WTC11 (cell line): ENCODE data around the gene FASTKD1. TPM values are rescaled to one million over a fixed set of nuclear protein-coding genes. Genes with fewer than 3 reads are reported as not detected.

Experiments used
- ATAC-seq: fragments of 200-7000 bp; cut with Tn5 transposase; 2 replicates; pipeline ENCODE4 v1.10.0; 2021; ENCODE audit warnings: mild to moderate bottlenecking, moderate library complexity
- CTCF ChIA-PET: fragments of 300-600 bp; sonication (Branson Sonifier 250); formaldehyde crosslinking; loops from one replicate; lab custom pipeline; 2021; ENCODE audit warnings: antibody characterized with exemption; lab: Charles Lee
- POLR2A ChIA-PET: fragments of 350-600 bp; sonication (Branson Sonifier 250); formaldehyde crosslinking; loops from one replicate; lab custom pipeline; 2021; ENCODE audit warnings: antibody characterized with exemption; lab: Charles Lee
- DNase-seq: peaks from one replicate; pipeline ENCODE4 v3.0.0; 2021; ENCODE audit warnings: low spot score
- H3K27ac Mint-ChIP-seq: 2 replicates; pipeline ENCODE4 v1.8.0; 2021; ENCODE audit warnings: mixed read lengths
- H3K27me3 Mint-ChIP-seq: 2 replicates; pipeline ENCODE4 v1.8.0; 2021; ENCODE audit warnings: low read depth, mild to moderate bottlenecking, moderate library complexity, mixed read lengths
- H3K36me3 Mint-ChIP-seq: 2 replicates; pipeline ENCODE4 v1.8.0; 2021; ENCODE audit warnings: mixed read lengths
- H3K4me1 Mint-ChIP-seq: 2 replicates; pipeline ENCODE4 v1.8.0; 2022; ENCODE audit warnings: mixed read lengths
- H3K4me3 Mint-ChIP-seq: 2 replicates; pipeline ENCODE4 v1.8.0; 2021; ENCODE audit warnings: mild to moderate bottlenecking, moderate library complexity, mixed read lengths
- H3K9me3 Mint-ChIP-seq: 2 replicates; pipeline ENCODE4 v1.8.0; 2021; ENCODE audit warnings: mixed read lengths
- ATF1 ChIP-seq: sonication (generic); formaldehyde crosslinking; IDR thresholded peaks from 2 replicates; pipeline ENCODE4 v1.8.1; 2023; ENCODE audit warnings: mild to moderate bottlenecking, moderate library complexity, missing genetic modification reagents
- MYBL2 ChIP-seq: sonication (generic); formaldehyde crosslinking; IDR thresholded peaks from 2 replicates; pipeline ENCODE4 v1.8.1; 2023; ENCODE audit warnings: mild to moderate bottlenecking, moderate library complexity, missing genetic modification reagents
- NFATC4 ChIP-seq: fragments of 250-450 bp; sonication (Bioruptor Pico); IDR thresholded peaks from 2 replicates; pipeline ENCODE4 v1.9.0; 2021; ENCODE audit warnings: mild to moderate bottlenecking
- NR2C2 ChIP-seq: sonication (generic); formaldehyde crosslinking; IDR thresholded peaks from 2 replicates; pipeline ENCODE4 v1.8.0; 2022; ENCODE audit warnings: mild to moderate bottlenecking, missing genetic modification reagents
- SMAD4 ChIP-seq: sonication (generic); formaldehyde crosslinking; IDR thresholded peaks from 2 replicates; pipeline ENCODE4 v1.8.0; 2022; ENCODE audit warnings: mild to moderate bottlenecking, missing genetic modification reagents
- SOX15 ChIP-seq: fragments of 250-450 bp; sonication (Bioruptor Pico); IDR thresholded peaks from 2 replicates; pipeline ENCODE4 v1.9.0; 2021; ENCODE audit warnings: mild to moderate bottlenecking
- total RNA-seq: library from RNA; stranded (reverse); gene quantifications from 3 replicates; pipeline ENCODE4 v1.2.3, GENCODE V29; 2021
- TF ChIP-seq, protein P1 (sequence below): sonication (generic); formaldehyde crosslinking; IDR thresholded peaks from 2 replicates; pipeline ENCODE4 v1.8.1; 2023; ENCODE audit warnings: mild to moderate bottlenecking, missing genetic modification reagents, moderate library complexity
- TF ChIP-seq, protein P2 (sequence below): fragments of 250-450 bp; sonication (Bioruptor Pico); IDR thresholded peaks from 2 replicates; pipeline ENCODE4 v1.8.0; 2021; ENCODE audit warnings: mild to moderate bottlenecking
- TF ChIP-seq, protein P3 (sequence below): sonication (generic); formaldehyde crosslinking; IDR thresholded peaks from 2 replicates; pipeline ENCODE4 v1.8.1; 2022; ENCODE audit warnings: mild to moderate bottlenecking, missing genetic modification reagents, moderate library complexity, borderline replicate concordance
- TF ChIP-seq, protein P4 (sequence below): sonication (generic); formaldehyde crosslinking; IDR thresholded peaks from 2 replicates; pipeline ENCODE4 v1.8.1; 2023; ENCODE audit warnings: mild to moderate bottlenecking, moderate library complexity, missing genetic modification reagents
- TF ChIP-seq, protein P5 (sequence below): sonication (generic); formaldehyde crosslinking; IDR thresholded peaks from 2 replicates; pipeline ENCODE4 v1.8.0; 2022; ENCODE audit warnings: mild to moderate bottlenecking, missing genetic modification reagents
- TF ChIP-seq, protein P6 (sequence below): sonication (generic); formaldehyde crosslinking; IDR thresholded peaks from 2 replicates; pipeline ENCODE4 v1.8.1; 2022; ENCODE audit warnings: missing genetic modification reagents, borderline replicate concordance

The FASTKD1 gene
- total RNA-seq, 1 experiment from 2014 or later, result 69.7 TPM

DNA sequence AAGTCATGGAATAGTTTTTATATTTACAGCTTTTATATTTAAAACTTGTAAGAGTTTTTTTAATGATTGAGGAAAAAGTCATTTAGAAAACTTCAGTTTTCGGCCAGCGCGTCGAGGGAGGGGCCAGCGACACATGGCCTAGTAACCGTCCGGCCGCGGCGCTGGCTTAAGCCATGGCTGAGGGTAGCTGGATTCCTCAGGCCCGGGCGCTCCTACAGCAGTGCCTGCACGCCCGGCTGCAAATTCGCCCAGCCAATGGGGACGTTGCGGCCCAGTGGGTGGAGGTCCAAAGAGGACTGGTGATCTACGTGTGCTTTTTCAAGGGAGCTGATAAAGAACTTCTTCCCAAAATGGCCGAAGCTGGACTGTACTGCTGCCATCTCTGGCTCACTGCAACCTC is 69.0 kb downstream of the FASTKD1 start:
- H3K9me3 Mint-ChIP-seq, result peaks cover 10% of the 10 kb centered on the region
- DNase-seq (no peak), ATAC-seq (no peak)
- peaks cover 3% of the 10 kb centered on the region; the same call in 1 of the 2 replicates for H3K4me1 Mint-ChIP-seq
- ChIA-PET POLR2A (no interaction called here), CTCF (no interaction called here)
- peaks cover 8% of the 10 kb centered on the region; the same call in 1 of the 2 replicates for H3K36me3 Mint-ChIP-seq
- H3K4me3 Mint-ChIP-seq, result no peak overlapping the region
- no peak overlapping the region for H3K27ac Mint-ChIP-seq
- no peaks in the 10 kb centered on the region; the same call in 1 of the 2 replicates for H3K27me3 Mint-ChIP-seq
- no peak for TF ChIP-seq SOX15 (CRISPR knock-in tag)
- TF ChIP-seq, protein P1, sequence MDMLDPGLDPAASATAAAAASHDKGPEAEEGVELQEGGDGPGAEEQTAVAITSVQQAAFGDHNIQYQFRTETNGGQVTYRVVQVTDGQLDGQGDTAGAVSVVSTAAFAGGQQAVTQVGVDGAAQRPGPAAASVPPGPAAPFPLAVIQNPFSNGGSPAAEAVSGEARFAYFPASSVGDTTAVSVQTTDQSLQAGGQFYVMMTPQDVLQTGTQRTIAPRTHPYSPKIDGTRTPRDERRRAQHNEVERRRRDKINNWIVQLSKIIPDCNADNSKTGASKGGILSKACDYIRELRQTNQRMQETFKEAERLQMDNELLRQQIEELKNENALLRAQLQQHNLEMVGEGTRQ (CRISPR knock-in tag), result no peak
- TF ChIP-seq, all 79 proteins: peak for 0

DNA sequence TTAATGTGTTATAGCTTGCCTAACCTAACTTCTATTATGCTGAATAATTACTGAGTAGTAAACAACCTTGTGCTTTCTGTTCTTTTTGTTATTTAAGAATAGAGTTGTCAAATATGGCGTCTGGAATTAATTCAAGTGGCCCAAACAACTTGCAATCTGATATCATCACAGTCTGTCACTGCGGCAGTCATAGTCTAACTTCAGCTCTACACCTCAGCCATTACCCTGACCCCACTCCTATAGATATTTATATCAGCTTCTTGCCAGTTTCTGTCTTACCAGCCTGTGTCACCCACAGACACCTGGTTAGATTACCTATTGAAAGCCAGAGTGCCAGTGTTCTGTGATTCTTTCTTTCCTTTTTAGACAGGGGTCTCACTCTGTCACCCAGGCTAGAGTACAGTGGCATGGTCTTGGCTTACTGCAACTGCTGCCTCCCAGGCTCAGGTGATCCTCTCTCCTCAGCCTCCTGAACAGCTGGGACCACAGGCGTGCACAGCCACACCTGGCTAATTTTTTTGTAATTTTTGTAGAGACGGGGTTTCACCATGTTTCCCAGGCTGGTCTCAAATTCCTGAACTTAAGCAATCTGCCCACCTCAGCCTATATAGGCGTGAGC is 78.2 kb downstream of the FASTKD1 start:
- ChIA-PET CTCF (no interaction called here), POLR2A (no interaction called here)
- H3K36me3 Mint-ChIP-seq, result no peaks in the 10 kb centered on the region
- no peak overlapping the region for H3K27ac Mint-ChIP-seq
- no peak for ATAC-seq
- peaks cover 5% of the 10 kb centered on the region for H3K9me3 Mint-ChIP-seq
- no peak overlapping the region for H3K4me3 Mint-ChIP-seq
- no peaks in the 10 kb centered on the region for H3K27me3 Mint-ChIP-seq
- no peaks in the 10 kb centered on the region for H3K4me1 Mint-ChIP-seq
- DNase-seq, result no peak
- TF ChIP-seq, protein P2, sequence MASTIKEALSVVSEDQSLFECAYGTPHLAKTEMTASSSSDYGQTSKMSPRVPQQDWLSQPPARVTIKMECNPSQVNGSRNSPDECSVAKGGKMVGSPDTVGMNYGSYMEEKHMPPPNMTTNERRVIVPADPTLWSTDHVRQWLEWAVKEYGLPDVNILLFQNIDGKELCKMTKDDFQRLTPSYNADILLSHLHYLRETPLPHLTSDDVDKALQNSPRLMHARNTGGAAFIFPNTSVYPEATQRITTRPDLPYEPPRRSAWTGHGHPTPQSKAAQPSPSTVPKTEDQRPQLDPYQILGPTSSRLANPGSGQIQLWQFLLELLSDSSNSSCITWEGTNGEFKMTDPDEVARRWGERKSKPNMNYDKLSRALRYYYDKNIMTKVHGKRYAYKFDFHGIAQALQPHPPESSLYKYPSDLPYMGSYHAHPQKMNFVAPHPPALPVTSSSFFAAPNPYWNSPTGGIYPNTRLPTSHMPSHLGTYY, result no peak
- TF ChIP-seq ATF1 (CRISPR knock-in tag), result no peak
- TF ChIP-seq, protein P3, sequence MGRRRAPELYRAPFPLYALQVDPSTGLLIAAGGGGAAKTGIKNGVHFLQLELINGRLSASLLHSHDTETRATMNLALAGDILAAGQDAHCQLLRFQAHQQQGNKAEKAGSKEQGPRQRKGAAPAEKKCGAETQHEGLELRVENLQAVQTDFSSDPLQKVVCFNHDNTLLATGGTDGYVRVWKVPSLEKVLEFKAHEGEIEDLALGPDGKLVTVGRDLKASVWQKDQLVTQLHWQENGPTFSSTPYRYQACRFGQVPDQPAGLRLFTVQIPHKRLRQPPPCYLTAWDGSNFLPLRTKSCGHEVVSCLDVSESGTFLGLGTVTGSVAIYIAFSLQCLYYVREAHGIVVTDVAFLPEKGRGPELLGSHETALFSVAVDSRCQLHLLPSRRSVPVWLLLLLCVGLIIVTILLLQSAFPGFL (CRISPR knock-in tag), result no peak
- TF ChIP-seq NFATC4 (CRISPR knock-in tag), result no peak
- TF ChIP-seq, protein P4, sequence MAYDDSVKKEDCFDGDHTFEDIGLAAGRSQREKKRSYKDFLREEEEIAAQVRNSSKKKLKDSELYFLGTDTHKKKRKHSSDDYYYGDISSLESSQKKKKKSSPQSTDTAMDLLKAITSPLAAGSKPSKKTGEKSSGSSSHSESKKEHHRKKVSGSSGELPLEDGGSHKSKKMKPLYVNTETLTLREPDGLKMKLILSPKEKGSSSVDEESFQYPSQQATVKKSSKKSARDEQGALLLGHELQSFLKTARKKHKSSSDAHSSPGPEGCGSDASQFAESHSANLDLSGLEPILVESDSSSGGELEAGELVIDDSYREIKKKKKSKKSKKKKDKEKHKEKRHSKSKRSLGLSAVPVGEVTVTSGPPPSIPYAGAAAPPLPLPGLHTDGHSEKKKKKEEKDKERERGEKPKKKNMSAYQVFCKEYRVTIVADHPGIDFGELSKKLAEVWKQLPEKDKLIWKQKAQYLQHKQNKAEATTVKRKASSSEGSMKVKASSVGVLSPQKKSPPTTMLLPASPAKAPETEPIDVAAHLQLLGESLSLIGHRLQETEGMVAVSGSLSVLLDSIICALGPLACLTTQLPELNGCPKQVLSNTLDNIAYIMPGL (CRISPR knock-in tag), result no peak
- TF ChIP-seq NR2C2 (CRISPR knock-in tag), result no peak
- TF ChIP-seq, protein P1 (CRISPR knock-in tag), result no peak
- no peak for TF ChIP-seq SMAD4

DNA sequence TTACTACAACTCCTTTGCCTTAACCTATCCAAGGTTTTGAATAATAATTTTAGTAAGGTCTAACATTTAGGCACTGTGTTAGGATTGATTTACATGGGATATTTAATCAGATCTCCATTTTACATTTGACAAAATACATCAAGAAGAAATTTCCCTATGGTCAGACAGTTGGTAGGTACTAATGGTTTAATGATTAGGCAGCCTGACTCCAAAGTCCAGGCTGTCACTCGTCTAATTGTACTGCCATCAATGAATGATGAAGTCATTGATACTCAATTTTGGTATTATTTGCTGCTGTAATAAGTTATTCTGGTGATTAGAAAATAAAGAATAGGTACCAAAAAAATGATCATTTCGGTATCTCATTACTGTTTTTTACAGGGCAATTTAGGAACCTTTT is 80.3 kb downstream of the FASTKD1 start:
- no peaks in the 10 kb centered on the region for H3K4me1 Mint-ChIP-seq
- no peaks in the 10 kb centered on the region for H3K36me3 Mint-ChIP-seq
- TF ChIP-seq ATF1 (CRISPR knock-in tag), result no peak
- TF ChIP-seq, protein P5, sequence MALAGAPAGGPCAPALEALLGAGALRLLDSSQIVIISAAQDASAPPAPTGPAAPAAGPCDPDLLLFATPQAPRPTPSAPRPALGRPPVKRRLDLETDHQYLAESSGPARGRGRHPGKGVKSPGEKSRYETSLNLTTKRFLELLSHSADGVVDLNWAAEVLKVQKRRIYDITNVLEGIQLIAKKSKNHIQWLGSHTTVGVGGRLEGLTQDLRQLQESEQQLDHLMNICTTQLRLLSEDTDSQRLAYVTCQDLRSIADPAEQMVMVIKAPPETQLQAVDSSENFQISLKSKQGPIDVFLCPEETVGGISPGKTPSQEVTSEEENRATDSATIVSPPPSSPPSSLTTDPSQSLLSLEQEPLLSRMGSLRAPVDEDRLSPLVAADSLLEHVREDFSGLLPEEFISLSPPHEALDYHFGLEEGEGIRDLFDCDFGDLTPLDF (CRISPR knock-in tag), result no peak
- TF ChIP-seq MYBL2 (CRISPR knock-in tag), result no peak
- TF ChIP-seq, protein P6, sequence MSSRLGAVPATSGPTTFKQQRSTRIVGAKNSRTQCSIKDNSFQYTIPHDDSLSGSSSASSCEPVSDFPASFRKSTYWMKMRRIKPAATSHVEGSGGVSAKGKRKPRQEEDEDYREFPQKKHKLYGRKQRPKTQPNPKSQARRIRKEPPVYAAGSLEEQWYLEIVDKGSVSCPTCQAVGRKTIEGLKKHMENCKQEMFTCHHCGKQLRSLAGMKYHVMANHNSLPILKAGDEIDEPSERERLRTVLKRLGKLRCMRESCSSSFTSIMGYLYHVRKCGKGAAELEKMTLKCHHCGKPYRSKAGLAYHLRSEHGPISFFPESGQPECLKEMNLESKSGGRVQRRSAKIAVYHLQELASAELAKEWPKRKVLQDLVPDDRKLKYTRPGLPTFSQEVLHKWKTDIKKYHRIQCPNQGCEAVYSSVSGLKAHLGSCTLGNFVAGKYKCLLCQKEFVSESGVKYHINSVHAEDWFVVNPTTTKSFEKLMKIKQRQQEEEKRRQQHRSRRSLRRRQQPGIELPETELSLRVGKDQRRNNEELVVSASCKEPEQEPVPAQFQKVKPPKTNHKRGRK, result no peak
- peaks cover 5% of the 10 kb centered on the region for H3K9me3 Mint-ChIP-seq
- ChIA-PET CTCF (no interaction called here), POLR2A (no interaction called here)
- ATAC-seq (no peak), DNase-seq (no peak)
- no peaks in the 10 kb centered on the region for H3K27me3 Mint-ChIP-seq
- no peak overlapping the region for H3K4me3 Mint-ChIP-seq
- no peak overlapping the region for H3K27ac Mint-ChIP-seq
